CD4-positive, alpha-beta T cell treated with Interleukin-1 beta for 1 hour (primary cell): ENCODE results near the gene TOR3A.
"Not testable (repeated sequence)": the region's sequence is repeated elsewhere in the genome, so short reads cannot be mapped to it uniquely, and the experiment has no call there.

ENCODE experiments used
- DNase-seq, 2 donors: peaks; one replicate each; pipeline ENCODE4 v3.0.0-alpha.2; 2020 to 2022

Gene TOR3A, protein sequence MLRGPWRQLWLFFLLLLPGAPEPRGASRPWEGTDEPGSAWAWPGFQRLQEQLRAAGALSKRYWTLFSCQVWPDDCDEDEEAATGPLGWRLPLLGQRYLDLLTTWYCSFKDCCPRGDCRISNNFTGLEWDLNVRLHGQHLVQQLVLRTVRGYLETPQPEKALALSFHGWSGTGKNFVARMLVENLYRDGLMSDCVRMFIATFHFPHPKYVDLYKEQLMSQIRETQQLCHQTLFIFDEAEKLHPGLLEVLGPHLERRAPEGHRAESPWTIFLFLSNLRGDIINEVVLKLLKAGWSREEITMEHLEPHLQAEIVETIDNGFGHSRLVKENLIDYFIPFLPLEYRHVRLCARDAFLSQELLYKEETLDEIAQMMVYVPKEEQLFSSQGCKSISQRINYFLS

DNA sequence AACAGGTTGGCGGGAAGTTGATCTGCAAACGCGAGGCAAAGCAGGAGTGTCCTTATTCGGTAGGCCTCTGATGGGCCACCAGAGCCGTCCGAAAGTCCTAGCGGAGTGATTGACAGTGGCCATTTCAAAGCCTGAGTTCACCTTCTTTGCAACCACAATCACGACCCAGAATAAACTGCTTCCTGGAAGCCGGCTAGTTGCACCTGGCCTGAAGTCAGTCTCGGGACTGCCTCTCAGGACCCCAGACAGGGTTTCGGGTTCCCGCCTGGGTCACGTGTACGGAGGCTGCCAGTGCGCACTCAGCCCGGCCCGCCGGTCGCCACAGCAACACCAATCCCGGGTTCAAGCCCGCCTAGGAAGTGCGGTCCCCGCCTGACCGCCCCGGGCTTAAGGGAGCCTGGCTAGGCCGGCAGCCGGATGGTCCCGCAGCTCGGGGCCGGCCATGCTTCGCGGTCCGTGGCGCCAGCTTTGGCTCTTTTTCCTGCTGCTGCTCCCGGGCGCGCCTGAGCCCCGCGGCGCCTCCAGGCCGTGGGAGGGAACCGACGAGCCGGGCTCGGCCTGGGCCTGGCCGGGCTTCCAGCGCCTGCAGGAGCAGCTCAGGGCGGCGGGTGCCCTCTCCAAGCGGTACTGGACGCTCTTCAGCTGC is at the start of gene TOR3A:
Gene TOR3A (plus strand): TSS at position 384 of the 646 bp plus-strand sequence. CDS start 59 bp downstream, at position 443.
- peak; percentile 81 to 86 for DNase-seq

DNA sequence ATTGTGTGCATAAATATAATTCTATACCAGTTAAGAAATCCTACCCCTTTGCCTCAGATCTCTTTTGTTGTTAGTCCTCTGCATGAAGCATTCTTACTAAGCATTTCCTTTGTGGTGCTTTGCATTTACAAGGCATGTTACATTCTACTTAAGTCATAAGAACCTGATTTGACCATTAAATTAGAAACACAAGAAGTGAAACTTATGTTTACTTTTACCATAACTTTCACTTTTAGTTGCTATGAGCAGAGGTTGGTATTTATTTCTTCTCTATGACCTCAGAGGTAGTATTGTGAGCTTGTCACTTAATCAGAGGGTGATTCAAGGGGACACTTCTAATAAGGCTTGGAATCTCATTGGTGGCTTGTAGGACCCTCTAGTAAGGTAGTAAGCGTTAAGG is 47.1 kb upstream of the TOR3A start:
- peak in 1 of 2 donors; percentile 11 for DNase-seq

DNA sequence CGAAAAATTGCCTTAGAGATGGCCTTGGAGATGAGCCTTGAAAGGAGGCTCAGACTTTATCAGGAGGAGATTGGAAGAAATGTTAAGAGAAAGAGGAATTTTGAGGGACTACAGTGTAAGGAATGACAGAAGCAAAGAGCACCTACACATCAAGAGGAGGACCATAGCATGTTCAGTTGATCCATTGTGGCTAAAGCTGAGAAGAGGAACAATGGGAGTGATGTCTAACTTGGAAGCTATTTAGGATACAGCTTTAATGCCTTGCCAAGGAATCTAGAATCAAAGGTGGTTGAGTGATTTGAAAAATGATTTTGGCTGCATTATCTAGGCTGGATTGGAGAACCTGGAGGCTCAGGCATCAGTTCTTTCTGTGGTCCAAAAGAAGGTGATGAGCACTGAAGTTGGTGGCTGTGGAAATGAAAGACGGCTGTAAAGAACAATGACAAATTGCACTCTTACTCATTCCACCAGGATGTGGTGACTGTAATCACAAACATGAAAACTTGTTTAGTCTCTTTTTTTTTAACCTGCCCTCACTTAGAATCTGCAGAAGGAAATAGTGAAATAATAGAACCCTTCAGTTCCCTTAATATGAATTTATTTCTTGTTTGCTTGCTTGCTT is 44.9 kb upstream of the TOR3A start:
- peak in 1 of 2 donors; percentile 4 for DNase-seq

DNA sequence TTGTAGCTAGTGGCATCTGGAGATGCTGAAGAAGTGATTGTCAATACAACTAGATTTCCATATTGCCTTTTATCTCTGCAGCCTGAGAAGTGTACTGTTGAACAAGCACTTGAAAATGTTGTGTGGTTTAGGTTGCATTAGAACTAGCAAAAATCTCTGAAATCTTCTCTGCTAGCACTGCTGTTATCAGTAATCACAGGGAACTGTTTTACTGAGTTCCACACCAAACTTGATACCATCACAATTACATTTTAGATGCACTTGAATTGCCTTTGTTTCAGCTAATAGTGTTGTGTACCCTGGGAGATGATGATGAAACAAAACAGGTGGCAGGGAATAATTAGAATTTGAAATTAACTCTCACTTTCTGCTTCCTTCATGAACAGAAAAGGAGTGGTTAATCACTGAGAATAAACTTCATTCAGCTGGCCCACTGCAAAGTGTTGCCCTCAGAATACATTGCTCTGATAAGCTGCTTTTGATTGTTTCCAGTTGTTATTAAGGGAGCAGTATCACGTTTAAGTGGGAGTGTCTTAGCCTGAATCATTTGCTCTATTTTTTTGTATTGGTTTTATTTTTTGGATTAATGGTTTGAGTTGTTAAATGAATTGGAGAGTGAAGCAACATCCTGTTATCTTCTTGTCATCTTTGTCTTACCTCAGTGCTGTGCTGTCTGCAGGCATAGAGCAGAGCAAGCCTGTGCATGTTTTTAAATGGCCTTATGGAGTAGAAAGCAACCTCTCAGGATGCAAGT is 43.2 kb upstream of the TOR3A start:
- no peak for DNase-seq

DNA sequence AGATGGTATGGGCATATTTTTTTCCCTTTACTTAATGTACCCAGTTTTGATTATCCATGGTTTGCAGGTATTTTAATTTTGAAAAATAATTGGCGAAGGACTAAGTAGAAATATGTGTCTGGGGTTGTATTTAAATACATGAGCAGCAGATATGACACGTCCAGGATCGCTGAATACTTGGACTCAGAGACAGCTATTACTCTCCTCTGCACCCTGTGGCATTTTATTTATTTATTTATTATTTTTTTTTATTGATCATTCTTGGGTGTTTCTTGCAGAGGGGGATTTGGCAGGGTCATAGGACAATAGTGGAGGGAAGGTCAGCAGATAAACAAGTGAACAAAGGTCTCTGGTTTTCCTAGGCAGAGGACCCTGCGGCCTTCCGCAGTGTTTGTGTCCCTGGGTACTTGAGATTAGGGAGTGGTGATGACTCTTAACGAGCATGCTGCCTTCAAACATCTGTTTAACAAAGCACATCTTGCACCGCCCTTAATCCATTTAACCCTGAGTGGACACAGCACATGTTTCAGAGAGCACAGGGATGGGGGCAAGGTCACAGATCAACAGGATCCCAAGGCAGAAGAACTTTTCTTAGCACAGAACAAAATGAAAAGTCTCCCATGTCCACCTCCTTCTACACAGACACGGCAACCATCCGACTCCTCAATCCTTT is 42.2 kb upstream of the TOR3A start:
- DNase-seq = not testable (repeated sequence)

DNA sequence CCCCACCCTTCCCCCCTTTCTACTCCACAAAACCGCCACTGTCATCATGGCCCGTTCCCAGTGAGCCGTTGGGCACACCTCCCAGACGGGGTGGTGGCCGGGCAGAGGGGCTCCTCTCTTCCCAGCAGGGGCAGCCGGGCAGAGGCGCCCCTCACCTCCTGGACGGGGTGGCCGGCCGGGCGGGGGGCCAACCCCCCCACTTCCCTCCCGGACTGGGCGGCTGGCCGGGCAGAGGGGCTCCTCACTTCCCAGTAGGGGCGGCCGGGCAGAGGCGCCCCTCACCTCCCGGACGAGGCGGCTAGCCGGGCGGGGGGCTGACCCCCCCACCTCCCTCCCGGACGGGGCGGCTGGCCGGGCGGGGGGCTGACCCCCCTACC is 41.7 kb upstream of the TOR3A start:
- not testable (repeated sequence) for DNase-seq

DNA sequence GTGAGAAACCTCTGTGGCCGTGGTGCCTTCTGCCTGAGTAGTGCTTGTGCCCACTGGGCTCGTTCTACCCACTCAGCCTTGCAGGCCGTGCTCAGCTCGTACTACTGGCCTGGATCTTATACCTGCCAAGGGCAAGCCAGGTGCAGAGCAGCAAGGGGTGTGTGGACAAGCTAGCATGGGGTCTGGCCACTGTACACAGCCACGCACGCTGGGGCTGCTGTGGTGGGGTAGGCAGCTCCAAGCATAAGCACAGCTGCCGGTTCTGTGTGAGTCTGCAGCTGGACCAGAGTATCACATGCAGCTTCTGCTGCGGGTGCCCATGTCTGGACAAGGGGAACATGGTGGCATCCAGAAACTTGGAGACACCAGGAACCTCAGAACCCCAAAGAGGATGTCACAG is 39.8 kb upstream of the TOR3A start:
- no peak for DNase-seq

DNA sequence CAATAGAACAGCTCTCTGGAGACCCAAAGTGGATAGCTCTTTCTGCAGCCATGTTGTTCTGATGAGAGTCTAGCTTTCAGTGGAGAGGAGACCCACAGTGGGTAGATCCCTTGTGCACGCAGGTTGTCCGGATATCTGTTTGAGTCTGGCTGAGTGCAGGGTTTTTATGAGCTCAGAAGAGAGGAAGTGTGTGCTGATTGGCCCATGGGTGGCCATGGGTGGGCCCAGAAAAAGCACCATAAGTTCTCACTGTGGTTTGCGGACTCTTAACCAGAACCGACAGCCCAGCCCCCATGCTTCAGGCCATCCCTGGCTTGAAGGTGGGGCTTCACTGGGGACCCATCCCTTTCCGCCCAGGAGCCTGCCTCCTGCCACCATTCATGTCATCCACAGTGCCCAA is 39.2 kb upstream of the TOR3A start:
- DNase-seq = no peak

DNA sequence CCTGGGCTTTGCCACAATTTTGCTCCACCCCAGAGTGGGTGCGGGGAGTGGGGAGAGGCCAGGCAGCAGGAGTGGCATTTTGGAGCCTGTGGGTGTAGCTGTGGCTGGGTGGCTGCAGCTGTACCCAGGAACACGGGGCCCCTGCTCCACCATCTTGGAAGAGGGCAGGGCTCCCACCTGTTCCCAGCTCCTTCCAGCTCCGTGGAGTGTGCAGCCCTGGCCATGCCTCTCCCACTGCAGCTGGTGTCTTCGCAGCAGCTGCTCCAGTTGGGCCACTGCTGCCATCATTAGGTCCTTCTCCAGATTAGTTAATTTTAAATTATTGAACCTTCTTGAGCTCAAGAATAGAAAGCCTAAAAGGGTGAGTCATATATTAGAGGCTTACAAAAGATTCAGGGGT is 38.6 kb upstream of the TOR3A start:
- DNase-seq = no peak

DNA sequence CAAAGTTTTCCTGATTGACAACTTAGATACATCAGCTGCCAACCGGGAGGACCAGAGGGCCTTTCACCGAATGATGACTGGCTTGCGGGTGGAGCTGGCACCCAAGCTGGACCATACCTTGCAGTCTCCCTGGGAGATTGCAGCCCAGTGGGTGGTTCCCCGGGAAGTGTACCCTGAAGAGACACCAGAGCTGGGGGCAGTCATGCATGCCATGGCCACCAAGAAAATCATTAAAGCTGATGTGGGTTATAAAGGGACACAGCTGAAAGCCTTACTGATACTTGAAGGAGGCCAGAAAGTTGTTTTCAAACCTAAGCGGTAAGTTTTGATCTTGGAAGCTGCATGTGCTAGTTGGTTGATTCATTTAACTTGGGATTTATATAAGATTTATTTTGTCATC is 38.0 kb upstream of the TOR3A start:
- DNase-seq = no peak

DNA sequence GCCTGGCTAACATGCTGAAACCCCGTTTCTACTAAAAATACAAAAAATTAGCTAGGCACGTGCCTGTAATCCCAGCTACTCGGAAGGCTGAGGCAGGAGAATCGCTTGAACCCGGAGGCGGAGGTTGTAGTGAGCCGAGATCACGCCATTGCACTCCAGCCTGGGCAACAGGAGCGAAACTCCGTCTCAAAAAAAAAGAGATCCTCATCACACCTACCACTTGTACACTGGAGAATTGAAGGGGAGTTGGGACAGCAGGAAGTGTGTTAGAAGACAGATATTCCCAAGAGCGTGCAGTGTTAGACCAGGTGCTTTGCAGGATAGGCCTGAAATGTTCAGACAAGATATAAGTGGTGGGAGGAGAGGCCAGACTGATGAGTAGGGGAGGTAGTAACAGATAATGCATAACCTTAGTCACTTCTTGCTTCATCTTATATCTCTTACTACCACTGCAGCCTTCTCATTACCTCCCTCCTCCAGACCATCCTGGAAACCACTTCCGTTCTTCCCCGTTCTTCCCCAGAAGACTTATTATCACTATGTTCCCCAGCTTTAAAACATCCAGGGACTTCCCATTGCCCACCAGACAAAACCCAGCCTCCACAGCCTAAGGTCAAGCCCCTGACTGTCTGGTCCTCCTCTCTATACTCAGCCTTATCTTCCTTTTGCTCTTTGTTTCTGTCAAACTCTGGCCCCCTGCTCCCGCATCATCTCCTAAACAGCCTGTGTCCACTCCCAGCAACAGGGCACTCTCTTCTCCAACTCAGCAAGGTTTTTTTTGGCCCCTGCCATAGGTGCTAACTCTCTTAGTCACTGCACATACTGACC is 34.8 kb upstream of the TOR3A start:
- DNase-seq = no peak

DNA sequence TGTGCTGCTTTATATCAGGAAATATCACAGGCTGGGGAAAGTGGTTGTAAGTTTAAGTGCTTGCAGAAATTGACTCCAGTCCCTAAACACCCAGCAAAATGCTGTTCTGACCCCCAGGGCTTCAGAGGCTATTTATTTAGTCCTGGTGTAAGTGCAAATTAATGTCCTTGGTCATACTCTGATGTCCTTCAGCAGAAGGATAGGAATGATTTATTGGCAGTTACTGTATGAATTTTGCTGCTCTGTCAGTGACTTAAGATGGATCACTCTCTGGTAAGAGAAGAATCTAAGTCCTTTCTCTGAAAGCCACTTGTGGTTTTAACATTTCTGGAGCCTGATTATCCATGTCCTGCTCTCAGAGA is 34.3 kb upstream of the TOR3A start:
- DNase-seq = no peak

DNA sequence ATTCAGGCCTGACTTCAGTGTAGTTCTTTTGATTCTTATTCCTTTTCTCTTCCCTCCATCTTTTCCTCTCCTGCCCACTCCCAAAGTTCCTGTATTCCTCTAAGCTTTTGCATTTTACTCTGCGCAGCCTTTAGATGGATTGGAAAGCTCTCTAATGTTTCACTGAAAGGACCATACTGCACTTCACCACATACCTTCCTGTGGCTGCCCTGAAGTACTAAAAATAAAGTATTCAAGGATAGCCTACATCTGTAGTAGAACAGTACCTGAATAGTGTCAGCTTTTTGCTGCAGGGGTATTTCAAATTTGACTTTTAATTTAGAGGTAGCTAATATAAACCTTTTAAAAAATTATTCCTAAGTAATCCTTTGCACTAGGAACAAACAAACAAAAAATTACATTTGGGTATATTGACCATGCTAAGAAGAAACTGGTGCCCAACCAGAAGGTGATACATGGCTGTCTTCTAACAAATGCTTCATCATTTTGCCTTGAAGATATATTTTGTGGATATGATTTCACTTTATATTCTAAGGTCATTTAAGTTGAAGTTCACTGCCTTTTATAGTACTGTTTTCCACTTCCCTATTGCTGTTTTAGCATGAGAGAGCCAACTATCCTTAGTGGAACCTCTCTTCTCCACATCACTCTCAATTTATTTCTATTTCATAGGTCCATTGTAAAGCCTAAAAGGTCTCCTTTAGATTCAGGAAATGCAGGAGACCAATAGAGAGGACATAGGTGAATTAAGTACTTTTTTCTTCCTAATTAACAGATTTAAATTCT is 33.3 kb upstream of the TOR3A start:
- no peak for DNase-seq

DNA sequence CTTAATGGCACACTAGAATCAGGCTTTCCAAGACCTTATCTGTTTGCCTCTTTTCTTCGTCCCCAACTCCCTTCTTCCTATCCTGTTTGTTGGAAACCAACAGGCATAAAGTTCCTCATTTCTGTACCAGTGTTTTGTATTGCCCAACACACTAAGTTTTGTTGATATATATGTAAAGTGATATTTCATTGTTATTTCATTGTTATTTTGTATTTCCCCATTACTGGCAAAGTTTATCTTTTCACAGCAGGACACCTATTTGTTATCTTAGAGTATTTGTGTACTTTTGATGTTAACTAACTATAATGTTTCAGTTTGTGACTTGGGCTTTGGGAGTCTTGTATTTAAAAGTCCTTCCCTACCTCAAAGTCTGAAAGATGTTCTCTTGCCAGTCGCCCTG is 29.1 kb upstream of the TOR3A start:
- no peak for DNase-seq

DNA sequence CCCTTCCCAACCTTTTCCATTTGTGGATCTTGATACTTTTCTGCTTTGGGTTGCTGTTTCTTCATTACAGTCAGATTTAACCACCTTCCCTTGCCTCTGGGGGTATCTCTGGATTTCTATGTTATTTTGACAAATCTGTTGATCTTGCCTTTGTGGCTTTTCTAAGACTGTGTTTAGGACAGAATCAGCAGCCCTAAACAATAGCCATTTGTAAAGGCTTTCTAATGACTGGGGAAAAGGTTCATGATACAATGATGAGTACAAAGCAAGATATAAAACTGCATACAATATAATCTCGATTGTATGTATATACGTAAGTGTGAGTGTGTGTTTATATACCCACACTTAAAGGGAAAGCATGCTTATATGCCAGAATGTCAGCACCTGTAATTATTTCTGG is 28.4 kb upstream of the TOR3A start:
- no peak for DNase-seq

DNA sequence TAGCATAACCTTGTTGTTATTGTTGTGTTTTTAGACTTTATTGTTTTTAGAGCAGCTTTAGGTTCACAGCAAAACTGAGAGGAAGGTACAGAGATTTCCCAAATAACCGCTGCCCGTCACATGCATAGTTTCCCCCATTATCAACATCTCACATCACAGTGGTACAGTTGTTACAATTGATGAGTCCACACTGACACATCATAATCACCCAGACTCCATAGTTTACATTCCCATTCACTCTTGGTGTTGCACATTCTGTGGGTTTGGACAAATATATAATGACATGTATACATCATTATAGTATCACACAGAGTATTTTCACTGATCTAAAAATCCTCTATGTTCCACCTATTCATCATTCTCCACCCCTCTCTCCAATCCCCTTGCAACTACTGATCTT is 25.9 kb upstream of the TOR3A start:
- no peak for DNase-seq

DNA sequence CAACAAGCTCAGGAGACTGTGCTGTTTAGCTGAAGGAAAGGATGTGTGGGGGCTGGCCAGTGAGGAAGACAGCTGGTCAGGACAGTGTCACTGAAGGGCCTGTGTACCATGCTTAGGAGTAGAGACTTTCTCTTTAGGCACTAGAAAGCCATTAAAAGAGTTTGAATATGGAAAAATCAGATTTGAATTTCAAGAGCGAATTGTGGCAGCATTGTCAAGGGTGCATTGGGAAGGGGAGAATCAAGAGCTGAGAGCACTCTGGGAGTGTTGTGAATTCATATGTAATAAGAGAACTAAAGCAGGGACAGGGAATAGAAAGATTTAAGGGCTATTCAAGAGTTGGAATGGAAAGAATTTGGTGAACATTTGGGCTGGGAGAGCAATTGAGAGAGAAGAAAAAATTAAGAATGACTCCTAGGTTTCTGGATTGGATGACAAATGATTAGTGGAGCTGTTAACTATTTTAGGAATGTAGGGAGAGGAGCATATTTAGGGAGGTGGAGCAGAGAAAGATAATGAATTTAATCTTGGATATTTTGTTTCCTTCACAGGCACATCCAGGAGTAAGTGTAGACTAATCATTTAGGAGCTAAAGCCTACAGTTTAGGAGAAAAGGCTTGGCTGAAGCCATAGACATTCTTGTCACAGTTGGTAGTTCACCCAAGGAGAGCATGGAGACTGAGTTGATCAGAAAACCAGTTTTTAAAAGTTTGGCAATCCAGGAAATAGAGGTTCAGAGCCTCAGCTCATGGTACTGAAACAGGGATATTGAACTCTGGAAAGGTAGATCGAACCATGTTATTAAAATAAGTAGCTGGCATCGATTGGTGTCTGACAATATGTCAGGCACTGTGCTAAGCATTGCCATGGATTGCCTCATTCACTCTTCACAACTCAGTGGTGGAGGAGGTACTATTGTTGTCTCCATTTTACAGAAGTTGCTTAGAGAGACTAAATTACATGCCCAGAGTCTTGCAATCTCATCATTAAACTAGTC is 23.1 kb upstream of the TOR3A start:
- DNase-seq = no peak

DNA sequence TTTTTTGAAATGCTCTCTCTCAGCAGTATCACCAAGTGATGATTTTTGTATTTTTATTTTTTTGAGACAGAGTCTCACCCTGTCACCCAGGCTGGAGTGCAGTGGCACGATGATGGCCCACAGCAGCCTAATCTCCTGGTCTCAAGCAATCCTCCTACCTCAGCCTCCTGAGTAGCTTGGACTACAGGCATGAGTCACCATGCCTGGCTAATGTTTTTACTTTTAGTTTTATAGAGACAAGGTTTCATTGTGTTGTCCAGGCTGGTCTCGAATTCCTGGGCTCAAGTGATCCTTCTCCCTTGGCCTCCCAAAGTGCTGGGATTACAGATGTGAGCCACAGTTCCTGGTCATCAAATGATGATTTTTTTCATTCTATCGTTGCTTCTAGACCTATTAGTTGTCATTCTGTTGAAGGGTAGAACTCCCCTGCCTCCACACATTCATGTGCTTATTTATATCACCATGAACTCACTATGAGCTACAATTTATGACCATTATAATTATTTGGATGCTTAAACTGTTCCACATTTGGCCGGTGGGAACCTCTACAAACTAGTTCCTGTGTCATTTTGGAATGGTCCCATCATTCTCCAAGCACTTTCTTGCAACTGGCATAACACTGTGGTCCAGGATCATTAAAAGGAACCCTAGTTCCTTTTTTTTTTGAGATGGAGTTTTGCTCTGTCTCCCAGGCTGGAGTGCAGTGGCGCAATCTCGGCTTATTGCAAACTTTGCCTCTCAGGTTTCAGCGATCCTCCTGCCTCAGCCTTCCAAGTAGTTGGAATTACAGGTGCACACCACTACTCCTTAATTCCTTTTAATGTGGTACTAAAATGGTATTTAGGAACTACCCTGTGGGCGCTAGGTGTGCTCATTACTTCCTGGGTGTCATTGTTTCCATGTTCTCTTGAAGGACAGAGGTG is 20.2 kb upstream of the TOR3A start:
- DNase-seq = no peak

DNA sequence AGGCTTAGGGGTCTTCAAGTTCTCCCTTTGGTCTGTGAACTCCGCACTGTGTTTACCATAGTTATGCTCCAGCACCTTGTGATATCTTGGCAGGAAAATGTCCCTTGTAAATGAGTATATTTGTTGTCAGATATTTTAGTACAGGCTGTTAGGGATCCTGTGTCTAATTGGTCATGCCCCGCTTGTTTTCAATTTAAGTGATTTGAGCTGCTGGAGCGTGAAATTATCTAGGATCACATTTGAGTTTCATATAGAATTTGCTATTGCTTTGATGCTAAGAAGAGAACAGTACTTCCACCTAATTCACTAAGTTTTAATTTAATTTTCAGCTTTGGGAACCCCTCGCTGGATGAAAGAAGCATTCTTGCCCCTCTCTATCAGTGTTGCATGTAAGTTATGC is 15.4 kb upstream of the TOR3A start:
- DNase-seq = no peak
